Sigmoid colon (tissue), 7 donors: ENCODE results near the gene POC1B. TPM values are rescaled to one million over a fixed set of nuclear protein-coding genes. Genes with fewer than 3 reads are reported as not detected.

ENCODE experiments used
- DNase-seq: peaks from one replicate; pipeline ENCODE4 v3.0.0-alpha.2; 2019
- H3K27ac ChIP-seq, 4 donors: fragments of 200-600 bp; sonication (generic); one replicate each; pipeline ENCODE4 v1.5.1; 2016 to 2019; ENCODE audit warnings: mild to moderate bottlenecking in 1 of 4
- H3K27me3 ChIP-seq, 3 donors: fragments of 200-600 bp; sonication (generic); one replicate each; pipeline ENCODE4 v1.5.1; 2019; ENCODE audit warnings: mild to moderate bottlenecking in 1 of 3
- H3K36me3 ChIP-seq, 4 donors: fragments of 200-600 bp; sonication (generic); one replicate each; pipeline ENCODE4 v1.5.1; 2016 to 2019
- H3K4me1 ChIP-seq, 4 donors: fragments of 200-600 bp; sonication (generic); one replicate each; pipeline ENCODE4 v1.5.1; 2017 to 2019
- H3K4me3 ChIP-seq, 4 donors: fragments of 200-600 bp; sonication (generic); one replicate each; pipeline ENCODE4 v1.5.1; 2017 to 2019; ENCODE audit warnings: mild to moderate bottlenecking in 2 of 4, moderate library complexity in 1 of 4
- H3K9me3 ChIP-seq, 4 donors: fragments of 200-600 bp in 3 of 4; sonication (generic) in 3 of 4; one replicate each; pipeline versions ENCODE4 v1.5.1 to v1.6.1; 2013 to 2019
- CTCF ChIP-seq, 4 experiments: fragments of 450-650 bp in 3 of 4; fragments of 200-600 bp in 1 of 4; IDR thresholded peaks; one replicate each; pipeline ENCODE4 v1.5.1; 2016 to 2019; ENCODE audit warnings: antibody characterized with exemption in 4 of 4, mild to moderate bottlenecking in 3 of 4, moderate library complexity in 2 of 4
- EP300 ChIP-seq, 4 donors: sonication (generic); formaldehyde crosslinking; IDR thresholded peaks; one replicate each; pipeline ENCODE4 v1.6.1; 2017; ENCODE audit warnings: antibody characterized with exemption in 4 of 4
- POLR2A ChIP-seq, 2 donors: fragments of 450-650 bp; IDR thresholded peaks; one replicate each; pipeline ENCODE4 v1.6.1; 2016; ENCODE audit warnings: antibody characterized with exemption in 2 of 2, mild to moderate bottlenecking in 2 of 2, moderate library complexity in 2 of 2
- POLR2AphosphoS5 ChIP-seq, 4 donors: sonication (generic); formaldehyde crosslinking; IDR thresholded peaks; one replicate each; pipeline ENCODE4 v1.6.1; 2017; ENCODE audit warnings: antibody characterized with exemption in 4 of 4
- WGBS, 2 donors: extraction: QIAGEN DNeasy Blood & Tissue Kit; methylation state at CpG; one replicate each; pipeline ENCODE4 v1.1.7; 2013; 5-methylcytosine and 5-hydroxymethylcytosine counted together
- intact Hi-C: fragments of 100-400 bp; cut with DNase I; formaldehyde crosslinking; loops from one replicate; pipeline ENCODE4 v1.15.1; 2023
- polyA plus RNA-seq, 3 donors: library from polyadenylated mRNA; stranded (reverse); fragments of 200-250 nt; gene quantifications; one replicate each; pipeline ENCODE4 v1.2.3, GENCODE V29; 2013
- total RNA-seq, 4 donors: library from RNA; depleted of rRNA; stranded (reverse); fragments of >200 nt; gene quantifications; one replicate each; pipeline ENCODE4 v1.1.0, GENCODE V29; 2016
- donor health status: healthy with polysubstance abuse.
- donor health status: Bipolar disorder and iron deficiency.
- donor health status: healthy.

Gene POC1B
- total and polyA plus RNA-seq, 7 donors = 12.5 to 31.7 (median 28.1) TPM

- Histone ChIP-seq H3K9me3 (no peaks in the 10 kb centered on the region), H3K36me3 (no peaks in the 10 kb centered on the region), H3K4me3 (no peak overlapping the region), H3K27me3 (no peaks in the 10 kb centered on the region), H3K4me1 (no peaks in the 10 kb centered on the region), H3K27ac (no peak overlapping the region)
- WGBS, 2 donors = 90 to 95% methylated on average over 10 of the region's 10 CpGs
- intact Hi-C loops = no loop called here
- no peak for TF ChIP-seq EP300 (IDR thresholded peaks at IDR 0.05)
- no peak for TF ChIP-seq POLR2A (IDR thresholded peaks at IDR 0.05)
- TF ChIP-seq POLR2AphosphoS5 (IDR thresholded peaks at IDR 0.05) = no peak
- TF ChIP-seq CTCF (IDR thresholded peaks at IDR 0.05) = no peak
- DNase-seq = no peak
Observed at GRCh38 chr12:89559753-89560152, 33.9 kb upstream of the POC1B start.

DNA sequence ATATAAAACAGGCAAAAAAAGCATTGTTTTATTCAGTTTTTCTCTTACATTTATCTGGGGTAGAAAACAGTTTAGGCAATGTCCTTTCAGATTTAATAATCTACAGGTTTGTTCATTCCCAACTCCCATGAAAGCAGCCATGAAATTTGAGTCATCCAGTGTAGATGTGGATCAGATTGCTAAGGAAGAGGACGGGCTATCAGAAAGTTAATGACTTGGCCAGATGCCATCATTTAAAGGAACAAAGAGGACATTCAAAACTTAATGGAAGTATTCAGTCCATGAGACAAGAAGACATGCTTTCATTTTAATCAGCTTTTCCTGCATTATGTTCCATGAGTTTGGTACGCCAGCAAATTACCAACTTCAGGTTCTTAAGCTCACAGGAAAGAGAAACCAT, 31.1 kb upstream of the POC1B start:
- Histone ChIP-seq H3K36me3 (no peaks in the 10 kb centered on the region), H3K9me3 (peaks cover 0 to 2% (median 0%) of the 10 kb centered on the region in 4 donors), H3K4me3 (no peak overlapping the region), H3K27me3 (no peaks in the 10 kb centered on the region), H3K27ac (no peak overlapping the region), H3K4me1 (no peaks in the 10 kb centered on the region)
- 48 to 73% methylated on average over 2 of the region's 2 CpGs for WGBS, 2 donors
- intact Hi-C loops = no loop called here
- DNase-seq = no peak
- no peak for TF ChIP-seq POLR2A (IDR thresholded peaks at IDR 0.05)
- TF ChIP-seq POLR2AphosphoS5 (IDR thresholded peaks at IDR 0.05) = no peak
- no peak for TF ChIP-seq CTCF (IDR thresholded peaks at IDR 0.05)
- TF ChIP-seq EP300 (IDR thresholded peaks at IDR 0.05) = no peak

GRCh38 chr12:89552376-89552775, 26.5 kb upstream of the POC1B start:
- H3K4me1 ChIP-seq = no peaks in the 10 kb centered on the region
- no peak overlapping the region for H3K27ac ChIP-seq
- WGBS, 2 donors = 28 to 44% methylated on average over 1 of the region's 1 CpG
- no peak overlapping the region for H3K4me3 ChIP-seq
- intact Hi-C loops = no loop called here
- H3K9me3 ChIP-seq = peaks cover 0 to 2% (median 0%) of the 10 kb centered on the region in 4 donors
- no peak for DNase-seq
- no peaks in the 10 kb centered on the region for H3K36me3 ChIP-seq
- no peak for TF ChIP-seq POLR2A (IDR thresholded peaks at IDR 0.05)
- TF ChIP-seq CTCF (IDR thresholded peaks at IDR 0.05) = no peak
- no peak for TF ChIP-seq EP300 (IDR thresholded peaks at IDR 0.05)
- no peak for TF ChIP-seq POLR2AphosphoS5 (IDR thresholded peaks at IDR 0.05)
- no peaks in the 10 kb centered on the region for H3K27me3 ChIP-seq

- DNase-seq = no peak
- 94 to 97% methylated on average over 2 of the region's 2 CpGs for WGBS, 2 donors
- Histone ChIP-seq H3K4me3 (no peak overlapping the region), H3K36me3 (no peaks in the 10 kb centered on the region), H3K27ac (no peak overlapping the region), H3K4me1 (no peaks in the 10 kb centered on the region), H3K27me3 (no peaks in the 10 kb centered on the region), H3K9me3 (peaks cover 0 to 2% (median 0%) of the 10 kb centered on the region in 4 donors)
- intact Hi-C loops = no loop called here
- TF ChIP-seq POLR2A (IDR thresholded peaks at IDR 0.05) = no peak
- TF ChIP-seq CTCF (IDR thresholded peaks at IDR 0.05) = no peak
- no peak for TF ChIP-seq POLR2AphosphoS5 (IDR thresholded peaks at IDR 0.05)
- TF ChIP-seq EP300 (IDR thresholded peaks at IDR 0.05) = no peak
Observed at GRCh38 chr12:89551747-89552146, 25.9 kb upstream of the POC1B start.

DNA sequence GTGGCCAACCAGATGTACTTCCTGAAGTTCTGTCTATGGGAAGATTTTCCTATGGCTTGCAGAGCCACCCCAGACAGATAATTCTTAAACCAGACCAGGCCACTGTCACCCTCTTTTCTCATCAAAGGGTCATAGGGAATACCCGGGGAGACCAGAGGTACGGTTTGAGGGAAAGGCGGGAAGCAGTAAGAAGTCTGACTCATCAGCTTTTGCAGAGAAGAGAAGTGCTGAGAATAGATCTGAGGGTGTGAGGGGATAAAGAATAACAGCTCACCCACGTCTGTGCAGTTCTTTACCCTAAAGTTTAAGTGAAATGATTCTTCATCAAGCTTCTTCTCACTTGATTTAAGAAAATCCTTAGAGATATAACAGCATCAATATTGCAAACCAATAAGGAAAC, 21.3 kb upstream of the POC1B start:
- no peak overlapping the region for H3K4me3 ChIP-seq
- H3K27me3 ChIP-seq = no peaks in the 10 kb centered on the region
- no peak overlapping the region for H3K27ac ChIP-seq
- TF ChIP-seq POLR2A (IDR thresholded peaks at IDR 0.05) (no peak), POLR2AphosphoS5 (IDR thresholded peaks at IDR 0.05) (no peak), CTCF (IDR thresholded peaks at IDR 0.05) (no peak), EP300 (IDR thresholded peaks at IDR 0.05) (no peak)
- H3K4me1 ChIP-seq = peaks cover 0 to 18% (median 6%) of the 10 kb centered on the region in 4 donors
- WGBS, 2 donors = 84 to 87% methylated on average over 4 of the region's 4 CpGs
- H3K9me3 ChIP-seq = no peaks in the 10 kb centered on the region
- intact Hi-C loops = loop anchor here (10.0 kb wide), 1 partner anchor 558 kb away; no protein-coding TSS in a partner anchor
- H3K36me3 ChIP-seq = no peaks in the 10 kb centered on the region
- no peak for DNase-seq
